Frontal cortex (tissue), 4 donors: ENCODE results near the gene ANKRD52. TPM values are rescaled to one million over a fixed set of nuclear protein-coding genes. Genes with fewer than 3 reads are reported as not detected.
A peak's percentile ranks its signal among the peaks of the same experiment; 100 is the strongest.

Experiments
- DNase-seq, 2 donors: peaks; one replicate each; pipeline ENCODE4 v3.0.0; 2012; ENCODE audit warnings: low spot score in 2 of 2
- FAIRE-seq: peaks from 2 replicates; lab custom pipeline; 2012; peaks lifted over from hg19 to GRCh38; lab: Jason Lieb, UNC
- total RNA-seq: library from RNA; depleted of rRNA; stranded (reverse); fragments of >200 nt; gene quantifications from one replicate; pipeline ENCODE4 v1.2.3, GENCODE V29; 2014
- donor health status: control.
- donor health status: control.
- donor health status: control.

The ANKRD52 gene
- total RNA-seq, 1 donor from 2014 or later: 10.2 TPM

DNA sequence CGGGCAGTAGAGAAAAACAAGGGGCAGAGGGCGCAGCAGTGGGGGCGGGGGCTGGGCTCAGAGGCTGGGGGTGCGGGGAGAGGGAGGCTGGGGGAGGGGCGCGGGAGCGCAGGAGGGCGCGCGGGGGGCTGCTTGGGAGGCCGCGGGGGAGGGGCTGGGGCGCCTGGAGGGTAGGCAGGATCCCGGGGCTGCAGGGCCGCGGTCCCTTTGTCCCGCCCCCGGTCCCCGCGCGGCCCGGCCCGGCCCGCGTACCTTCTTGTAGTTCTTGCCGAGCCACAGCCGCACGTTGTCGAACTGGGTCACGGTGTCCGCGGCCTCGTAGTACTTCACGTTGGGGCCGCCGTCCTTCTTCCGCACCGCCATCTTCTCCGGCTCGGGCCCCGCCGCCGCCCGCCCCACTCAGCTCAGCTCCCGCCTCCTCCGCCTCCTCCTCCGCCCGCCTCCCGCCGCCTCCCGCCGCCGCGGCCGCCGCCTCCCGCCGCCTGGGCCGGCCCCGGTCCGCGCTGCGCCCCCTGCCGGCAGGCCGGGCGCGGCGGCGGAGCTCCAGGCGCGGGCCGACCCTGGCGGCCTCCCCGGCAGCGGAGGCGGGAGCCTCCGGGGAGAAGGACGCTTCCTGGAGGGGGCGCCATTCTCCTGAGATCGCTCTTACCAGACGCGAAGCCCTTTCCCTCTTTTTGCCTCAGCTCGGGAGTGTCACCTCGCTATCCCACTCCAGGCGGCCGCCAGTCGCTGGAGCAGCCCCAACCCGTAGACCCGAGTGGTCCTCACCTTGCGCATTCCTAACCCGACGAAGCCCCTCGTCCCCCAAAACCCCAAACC, 68.9 kb downstream of the ANKRD52 start, which contains the start of gene SMARCC2:
TSS of gene SMARCC2 (minus strand) at position 385 of the 819 bp plus-strand sequence. CDS start at position 363, 22 bp downstream.
- no peak for FAIRE-seq
- peak; percentile 88 to 92 for DNase-seq

DNA sequence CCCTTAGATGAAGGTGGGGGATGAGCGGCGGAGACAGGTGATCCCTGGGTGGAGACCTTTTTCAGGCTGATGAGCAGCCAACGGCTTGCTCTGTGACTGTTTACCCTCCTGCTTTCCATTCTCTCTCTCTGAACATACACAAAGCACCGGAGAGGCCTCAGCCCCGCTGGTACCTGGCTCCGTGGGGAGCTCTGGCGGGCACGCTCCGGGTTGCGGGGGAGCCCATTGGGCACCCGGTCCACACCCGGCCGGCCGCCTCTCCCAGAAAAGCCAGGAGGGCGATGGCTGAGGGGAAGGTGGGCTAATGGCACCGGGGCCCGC, 69.4 kb downstream of the ANKRD52 start:
- DNase-seq: peak in 1 of 2 donors; percentile 29
- no peak for FAIRE-seq

GRCh38 chr12:56188131-56188777, 69.9 kb downstream of the ANKRD52 start:
- FAIRE-seq (no peak), DNase-seq (peak in 1 of 2 donors; percentile 27)

Other genes starting within 250 kb of the ANKRD52 start
- gene IKZF4, start 237.3 kb downstream of the ANKRD52 start, total RNA-seq: 1.6 TPM
- gene RPS26, start 216.5 kb downstream of the ANKRD52 start, total RNA-seq: 15.5 TPM
- 2.0 TPM for gene ERBB3, start 178.2 kb downstream of the ANKRD52 start, total RNA-seq
- 74.6 TPM for gene PA2G4, start 153.8 kb downstream of the ANKRD52 start, total RNA-seq
- gene RPL41, start 141.8 kb downstream of the ANKRD52 start, total RNA-seq: 1,399 TPM
- 8.2 TPM for gene ZC3H10, start 140.1 kb downstream of the ANKRD52 start, total RNA-seq
- 26.5 TPM for gene ESYT1, start 130.1 kb downstream of the ANKRD52 start, total RNA-seq
- gene MYL6B, start 105.8 kb downstream of the ANKRD52 start, total RNA-seq: 123 TPM
- 511 TPM for gene MYL6, start 100.0 kb downstream of the ANKRD52 start, total RNA-seq
- gene SMARCC2, start 68.9 kb downstream of the ANKRD52 start, total RNA-seq: 93.3 TPM
- 53.0 TPM for gene RNF41, start 36.5 kb downstream of the ANKRD52 start, total RNA-seq
- gene NABP2, start 34.0 kb downstream of the ANKRD52 start, total RNA-seq: 26.9 TPM
- gene SLC39A5, start 28.3 kb downstream of the ANKRD52 start, total RNA-seq: not detected
- gene COQ10A, start 8.6 kb upstream of the ANKRD52 start, total RNA-seq: 12.2 TPM
- gene CS, start 41.9 kb upstream of the ANKRD52 start, total RNA-seq: 83.6 TPM
- gene CNPY2, start 57.6 kb upstream of the ANKRD52 start, total RNA-seq: 42.8 TPM
- gene PAN2, start 75.6 kb upstream of the ANKRD52 start, total RNA-seq: 24.5 TPM
- gene IL23A, start 80.5 kb upstream of the ANKRD52 start, total RNA-seq: not detected
- 75.0 TPM for gene STAT2, start 101.7 kb upstream of the ANKRD52 start, total RNA-seq
- gene APOF, start 104.5 kb upstream of the ANKRD52 start, total RNA-seq: not detected
- 2.9 TPM for gene TIMELESS, start 191.0 kb upstream of the ANKRD52 start, total RNA-seq
- 0.41 TPM for gene MIP, start 196.3 kb upstream of the ANKRD52 start, total RNA-seq
- 1.2 TPM for gene SPRYD4, start 210.2 kb upstream of the ANKRD52 start, total RNA-seq
- 4.1 TPM for gene GLS2, start 229.8 kb upstream of the ANKRD52 start, total RNA-seq